Embryonic facial prominence (tissue), 1 donor: ENCODE data around the gene BBIP1.

Source experiments
- DNase-seq: peaks from one replicate; pipeline ENCODE4 v3.0.0-alpha.2; 2016; ENCODE audit errors: extremely low spot score

BBIP1 gene, protein sequence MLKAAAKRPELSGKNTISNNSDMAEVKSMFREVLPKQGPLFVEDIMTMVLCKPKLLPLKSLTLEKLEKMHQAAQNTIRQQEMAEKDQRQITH

DNA sequence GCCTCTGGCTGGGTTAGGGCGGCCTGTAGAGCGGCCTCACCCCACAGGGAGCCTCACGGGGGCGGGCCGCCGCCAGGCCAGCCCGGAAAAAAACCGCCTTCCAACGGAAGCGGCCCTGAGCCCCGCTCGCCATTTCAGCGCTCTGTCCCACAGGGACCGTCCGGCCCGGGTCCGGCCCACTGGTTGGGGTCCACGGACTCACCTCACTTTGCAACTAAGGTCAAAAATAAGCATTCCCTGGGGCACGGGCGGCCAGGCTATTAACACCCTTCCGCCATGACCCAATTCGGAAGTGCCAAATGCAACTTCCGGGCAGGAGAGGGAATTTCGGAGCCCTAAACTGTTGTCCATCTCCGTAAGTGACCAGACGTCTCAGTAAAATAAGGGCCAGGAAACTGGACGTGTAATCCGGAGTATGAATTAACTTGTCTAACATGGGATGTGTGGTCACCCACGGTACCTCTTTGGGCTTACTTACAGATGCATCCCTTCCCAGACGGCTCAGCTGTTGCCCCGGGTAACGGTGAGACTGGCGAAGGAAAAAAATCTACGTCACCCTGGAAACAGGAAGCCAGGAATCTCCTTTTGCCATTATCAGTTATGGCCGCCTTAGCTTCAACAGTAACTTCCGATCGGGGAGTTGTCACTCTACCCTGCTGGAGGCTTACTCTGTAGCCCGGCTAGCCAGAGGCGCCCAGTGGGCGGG, at the start of gene BBIP1:
Gene BBIP1, minus strand, starts transcription at position 538 of the 706 bp plus-strand sequence. CDS start 1,023 bp downstream, outside the sequence.
- peak; percentile 99 for DNase-seq

DNA sequence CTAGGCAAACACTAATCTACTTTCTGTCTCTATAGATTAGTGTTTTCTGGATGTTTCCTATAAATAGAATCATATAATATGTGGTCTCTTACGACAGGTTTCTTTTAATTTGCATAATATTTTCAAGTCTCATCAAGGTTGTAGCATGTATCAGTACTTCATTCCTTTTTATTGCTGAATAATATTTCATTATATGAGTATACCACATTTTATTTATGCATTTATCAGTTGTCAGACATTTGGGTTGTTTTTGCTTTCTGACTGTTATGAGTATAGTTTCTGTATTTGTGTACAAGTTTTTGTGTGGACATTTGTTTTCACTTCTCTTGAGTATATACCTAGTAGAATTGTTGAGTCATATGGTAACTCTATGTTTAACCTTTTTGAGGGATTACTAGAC, 48.7 kb upstream of the BBIP1 start:
- no peak for DNase-seq

DNA sequence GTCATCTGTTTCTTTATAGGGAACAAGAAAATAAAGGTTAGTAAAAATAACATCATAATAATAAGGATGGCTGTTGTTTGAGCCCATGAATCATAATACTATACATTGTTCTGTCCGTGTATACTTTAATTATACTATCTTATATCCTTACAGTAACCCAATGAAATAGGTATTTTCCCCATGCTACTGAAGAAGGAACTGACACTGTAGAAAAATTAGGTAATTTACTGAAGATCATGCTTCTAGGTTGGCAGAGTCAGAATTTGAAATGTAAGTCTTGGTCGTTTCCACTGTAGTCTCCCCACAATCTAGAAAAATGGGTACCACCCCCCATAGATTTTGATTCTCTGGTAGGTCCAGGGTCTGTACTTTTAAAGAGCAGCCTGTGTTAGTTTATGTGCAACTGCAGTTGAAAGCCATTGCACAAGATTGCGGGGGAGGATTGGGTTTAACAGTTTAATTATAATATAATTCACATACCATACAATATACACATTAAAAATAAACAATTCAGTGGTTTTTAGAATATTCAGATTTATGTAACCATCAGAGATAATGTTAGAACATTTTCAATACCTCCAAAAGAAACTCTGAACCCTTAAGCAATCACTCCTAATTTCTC, 48.1 kb upstream of the BBIP1 start:
- DNase-seq = no peak

DNA sequence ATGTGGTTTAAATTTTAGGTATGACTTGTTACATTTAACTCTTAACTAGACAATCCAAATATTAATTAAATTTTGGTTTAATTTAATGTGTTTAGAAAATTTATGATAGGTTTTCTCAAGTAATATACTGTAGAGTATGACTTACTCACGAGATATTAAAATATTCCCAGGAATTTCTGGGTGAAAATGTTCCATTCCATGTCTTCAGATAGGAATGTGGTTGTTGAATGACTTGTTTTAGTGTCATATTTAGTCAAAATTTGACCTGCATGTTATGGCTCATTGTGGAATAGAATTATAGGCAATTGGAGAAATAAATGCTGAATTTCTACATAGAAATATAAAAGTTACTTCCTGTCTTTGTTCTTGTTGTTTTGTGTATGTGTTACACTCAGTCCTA, 47.2 kb upstream of the BBIP1 start:
- DNase-seq = no peak

DNA sequence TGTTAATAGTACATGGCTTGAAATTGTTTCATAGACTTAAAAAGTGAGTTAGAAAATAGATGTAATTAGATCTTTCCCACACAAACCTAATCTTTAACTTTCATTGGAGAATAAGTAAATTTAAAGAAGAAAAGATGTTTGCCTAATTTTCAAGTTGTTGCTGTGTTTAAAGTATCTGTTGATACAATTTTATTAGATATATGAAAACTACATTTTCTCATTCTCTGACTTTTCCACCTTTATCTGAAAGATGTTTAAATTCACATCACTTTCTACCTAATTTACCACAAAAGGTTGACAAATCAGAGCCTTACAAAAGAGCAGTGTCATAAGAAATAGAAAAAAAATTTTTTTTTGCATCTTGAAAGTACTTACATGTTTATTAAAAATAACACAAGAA, 46.2 kb upstream of the BBIP1 start:
- no peak for DNase-seq

DNA sequence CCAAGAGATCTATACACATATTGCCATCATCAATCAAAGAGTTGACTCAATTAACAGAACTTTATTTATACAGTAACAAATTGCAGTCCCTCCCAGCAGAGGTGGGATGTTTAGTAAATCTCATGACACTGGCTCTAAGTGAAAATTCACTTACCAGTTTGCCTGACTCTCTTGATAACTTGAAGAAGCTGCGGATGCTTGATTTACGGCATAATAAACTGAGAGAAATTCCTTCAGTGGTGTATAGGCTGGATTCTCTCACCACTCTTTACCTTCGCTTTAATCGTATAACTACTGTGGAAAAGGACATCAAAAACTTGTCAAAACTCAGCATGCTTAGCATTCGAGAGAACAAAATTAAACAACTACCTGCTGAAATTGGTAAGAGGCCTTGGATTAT, 45.7 kb upstream of the BBIP1 start:
- no peak for DNase-seq

DNA sequence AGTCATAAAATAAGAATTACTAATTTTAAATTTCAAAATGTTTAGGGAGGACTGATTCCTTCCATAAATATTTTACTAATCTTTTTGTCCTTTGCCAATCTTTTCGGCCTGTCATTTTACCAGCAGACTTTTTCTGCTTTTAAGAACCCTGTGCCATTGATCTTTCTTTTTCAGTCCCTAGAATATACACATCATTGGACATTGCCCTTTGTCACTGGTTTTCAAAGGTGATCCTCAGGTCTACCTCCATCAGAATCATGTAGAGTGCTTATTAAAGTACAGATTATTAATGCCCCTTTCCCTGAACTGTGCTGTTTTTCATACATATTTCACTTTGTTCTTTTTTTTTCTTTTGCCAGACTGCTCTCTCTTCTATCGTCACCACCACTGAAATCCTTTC, 44.2 kb upstream of the BBIP1 start:
- DNase-seq = no peak

DNA sequence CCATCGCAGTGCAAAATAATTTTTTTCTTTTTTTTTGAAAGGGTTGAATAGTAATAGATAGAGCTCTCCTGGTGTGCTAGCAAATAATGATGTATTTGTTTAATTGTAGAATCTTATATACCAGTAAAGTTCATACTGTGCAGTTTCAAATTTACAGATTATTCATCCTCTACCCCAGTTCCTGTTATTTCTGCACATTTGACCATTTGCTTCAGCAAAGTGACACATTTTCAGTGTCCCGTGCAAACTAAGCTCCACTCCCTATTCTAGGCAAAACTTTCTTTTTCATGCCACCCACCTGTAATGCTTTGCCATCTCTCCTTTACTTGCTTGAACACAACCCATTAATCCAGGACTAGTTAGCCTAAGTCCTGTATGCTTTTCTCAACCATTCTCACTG, 43.5 kb upstream of the BBIP1 start:
- no peak for DNase-seq

DNA sequence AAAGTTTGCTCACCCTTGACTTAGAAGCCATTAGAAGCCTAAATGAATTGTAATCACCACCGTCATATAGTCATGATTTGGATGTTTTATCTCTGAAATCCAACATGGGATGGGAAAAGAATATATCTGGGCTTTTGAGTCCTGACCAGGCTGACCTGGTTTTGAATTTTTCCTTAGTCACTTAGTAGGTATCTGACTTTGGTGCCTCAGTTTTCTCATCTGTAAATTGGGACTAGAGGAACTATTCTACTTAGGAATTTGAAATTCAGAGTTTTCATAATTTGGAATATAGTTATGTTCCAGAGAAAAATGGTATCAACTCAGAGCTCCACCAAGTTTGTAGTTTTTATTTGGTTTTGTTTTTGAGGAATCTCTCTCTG, 41.3 kb upstream of the BBIP1 start:
- no peak for DNase-seq

DNA sequence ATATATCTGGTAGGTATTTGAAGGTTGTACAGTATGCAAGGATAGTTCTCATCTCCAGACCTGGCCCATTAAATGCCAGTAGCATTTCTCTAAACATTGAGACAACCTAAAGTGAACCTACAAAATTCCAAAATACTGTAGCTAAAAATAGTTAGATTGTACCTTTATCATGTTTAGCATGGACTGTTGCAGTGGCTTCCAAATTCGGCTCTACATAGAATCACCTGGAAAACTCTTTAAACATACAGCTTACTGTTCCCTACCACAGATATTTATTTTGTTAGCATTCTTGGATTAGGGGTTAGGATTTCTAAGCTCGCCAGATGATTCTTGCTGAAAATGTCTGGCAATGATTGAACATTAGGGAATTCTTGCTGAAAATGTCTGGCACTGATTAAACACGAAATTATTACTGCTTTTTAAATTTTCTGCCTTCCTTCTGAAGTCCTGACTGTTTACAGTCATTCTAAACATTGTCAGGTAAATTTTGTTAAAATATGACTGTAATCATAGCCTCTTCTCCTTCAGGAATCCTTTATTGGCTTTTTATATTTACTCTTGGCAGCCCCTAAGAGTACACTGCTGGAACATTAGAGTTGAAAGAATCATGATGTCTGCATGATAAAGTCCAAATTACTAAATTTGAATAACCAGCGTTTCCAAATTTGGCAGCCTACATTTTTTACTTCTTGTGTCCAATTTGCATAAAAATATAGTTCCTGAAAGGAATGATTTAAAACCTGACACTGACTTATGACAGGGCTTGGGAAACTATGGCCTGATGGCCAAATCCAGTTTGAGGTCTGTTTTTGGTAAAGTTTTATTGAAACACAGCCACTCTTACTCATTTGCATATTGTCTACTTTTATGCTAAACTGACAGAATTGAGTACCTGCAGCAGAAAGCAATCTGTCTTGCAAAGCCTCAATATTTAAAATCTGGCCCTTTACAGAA, 40.7 kb upstream of the BBIP1 start:
- DNase-seq = no peak

DNA sequence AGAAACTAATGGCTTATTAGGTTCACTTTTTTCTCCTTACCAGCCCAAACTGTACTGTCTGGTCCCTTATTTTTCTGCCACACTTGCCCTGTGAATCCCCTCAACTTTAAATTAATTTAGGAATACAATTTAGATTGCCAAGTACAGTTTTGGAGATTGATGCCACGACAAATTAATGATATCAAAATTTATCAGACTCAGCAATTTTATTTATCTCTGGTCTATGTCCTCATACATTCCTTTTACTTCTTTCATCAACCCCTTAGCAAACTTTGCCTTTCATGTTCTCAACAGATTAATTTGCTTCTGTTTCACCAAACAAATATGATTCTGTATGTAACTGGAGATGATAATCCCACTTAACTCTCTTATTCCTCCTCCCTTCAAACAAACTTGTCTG, 38.6 kb upstream of the BBIP1 start:
- DNase-seq = no peak

DNA sequence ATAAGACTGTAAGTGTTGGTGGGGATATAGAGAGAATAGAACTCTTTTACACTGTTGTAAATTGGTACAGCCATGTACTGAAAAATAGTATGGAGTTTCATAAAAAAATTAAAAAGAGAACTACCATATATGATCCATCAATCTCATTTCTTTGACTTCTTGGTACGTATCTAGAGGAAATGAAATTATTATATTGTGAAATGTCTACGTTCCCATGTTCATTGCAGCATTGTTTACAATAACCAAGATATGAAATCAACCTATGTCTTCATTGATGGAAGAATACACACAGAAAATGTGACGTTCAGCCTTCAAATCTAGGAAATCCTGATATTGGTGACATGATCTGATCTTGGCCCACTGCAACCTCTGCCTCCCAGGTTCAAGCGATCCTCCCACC, 32.4 kb upstream of the BBIP1 start:
- DNase-seq = no peak

DNA sequence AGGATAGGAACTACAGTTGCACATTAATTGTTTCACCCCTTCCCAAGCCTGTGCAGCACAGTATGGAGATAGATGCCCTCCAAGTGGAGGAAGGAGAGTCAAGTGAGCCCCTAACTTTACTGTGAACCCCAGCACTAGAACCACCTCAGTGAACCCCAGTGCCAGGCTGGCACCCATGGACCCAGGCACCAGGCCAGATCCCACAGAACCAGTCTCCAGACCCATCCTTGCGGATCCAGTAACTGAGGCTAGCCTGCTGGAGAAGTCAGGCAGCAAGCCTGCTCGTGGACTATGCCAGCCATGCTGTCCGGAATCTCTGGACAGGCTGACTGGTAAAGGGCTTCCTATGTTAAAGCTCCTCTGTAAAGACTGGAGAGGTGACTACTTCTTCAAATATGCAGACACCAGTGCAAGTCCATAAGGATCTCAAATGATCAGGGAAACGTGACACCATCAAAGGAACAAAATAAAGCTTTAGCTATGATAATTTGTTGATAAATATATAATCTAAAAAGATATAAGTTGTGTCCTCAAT, 28.1 kb upstream of the BBIP1 start:
- DNase-seq = no peak

DNA sequence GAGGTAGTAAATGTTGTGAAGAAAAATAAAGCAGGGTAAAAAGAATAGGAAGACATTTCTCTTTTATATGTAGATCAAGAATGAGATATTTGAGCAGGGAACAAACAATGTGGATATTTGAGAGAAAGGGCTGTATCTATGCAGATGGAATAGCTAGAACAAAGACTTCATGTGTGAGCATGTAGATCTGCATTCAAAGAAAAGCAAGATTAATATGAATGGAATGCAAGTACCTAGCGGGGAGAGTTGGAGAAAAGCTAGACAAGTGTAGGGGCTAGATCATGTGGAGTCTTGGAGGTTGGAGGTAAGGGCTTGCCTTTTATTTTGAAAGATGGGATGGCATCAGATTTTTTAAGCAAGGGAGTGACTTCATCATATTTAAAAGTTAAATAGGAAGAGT, 27.5 kb upstream of the BBIP1 start:
- DNase-seq = no peak

DNA sequence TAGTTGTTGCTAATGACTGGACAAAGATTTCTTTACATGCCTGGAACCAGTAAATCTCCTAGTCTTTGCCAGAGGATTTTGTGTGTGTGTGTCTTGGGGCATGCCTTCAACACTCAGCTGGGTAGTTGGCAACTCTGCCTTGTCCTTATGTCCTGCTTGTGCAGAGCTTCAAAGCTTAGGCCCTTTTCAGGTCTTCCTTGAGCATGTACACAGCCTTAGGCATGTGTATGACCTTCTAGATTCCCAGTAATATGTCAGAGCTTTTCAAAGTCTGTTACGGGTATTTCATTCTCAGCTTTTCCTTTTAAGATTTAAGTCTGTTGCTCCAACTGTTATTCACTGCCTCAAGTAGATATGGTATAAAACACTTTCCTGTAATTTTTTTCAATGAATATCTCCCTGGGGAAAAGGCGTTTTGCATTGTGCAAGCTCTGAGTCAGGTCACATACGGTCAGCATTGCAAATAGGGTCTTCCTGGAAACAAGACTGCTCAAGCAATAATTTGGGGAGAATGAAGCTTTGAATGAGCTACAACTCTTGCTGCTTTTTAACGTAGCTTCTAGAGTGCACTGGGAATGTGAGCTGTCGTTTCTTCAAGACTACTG, 25.9 kb upstream of the BBIP1 start:
- no peak for DNase-seq

DNA sequence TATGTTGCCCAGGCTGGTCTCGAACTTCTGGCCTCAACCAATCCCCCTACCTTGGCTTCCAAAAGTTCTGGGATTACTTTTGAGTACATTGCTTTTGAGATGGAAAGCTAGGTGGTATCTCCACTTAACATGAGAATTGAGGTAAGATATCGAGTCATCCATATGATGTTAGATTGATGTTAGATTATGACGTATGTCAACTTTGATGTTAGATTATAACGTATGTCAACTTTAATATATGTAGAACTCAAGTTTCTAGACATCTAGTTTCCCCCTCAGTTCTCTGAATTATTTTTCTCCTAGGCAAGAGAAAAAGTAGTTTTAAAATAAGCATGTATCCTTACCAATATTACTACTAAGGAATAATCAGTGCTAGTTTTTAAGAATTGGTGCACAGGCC, 20.4 kb upstream of the BBIP1 start:
- DNase-seq = no peak

DNA sequence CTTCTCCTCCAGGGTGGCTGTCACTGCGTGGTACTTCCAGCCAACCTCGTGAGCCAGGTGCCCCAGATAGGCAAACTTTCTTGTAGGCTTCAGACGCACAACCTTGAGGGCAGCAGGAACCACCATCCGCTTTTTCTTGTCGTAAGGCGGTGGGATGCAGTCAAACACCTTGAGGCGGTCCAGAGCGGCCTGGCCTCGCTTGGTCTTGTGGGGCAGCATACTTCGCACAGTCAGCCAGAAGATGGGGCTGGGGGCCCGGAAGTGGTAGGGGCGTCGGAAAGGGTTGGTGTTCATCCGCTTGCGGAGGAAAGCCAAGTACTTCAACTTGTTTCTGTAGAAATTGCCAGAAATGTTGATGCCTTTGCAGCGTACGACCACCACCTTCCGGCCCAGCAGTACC, 17.8 kb upstream of the BBIP1 start:
- no peak for DNase-seq

DNA sequence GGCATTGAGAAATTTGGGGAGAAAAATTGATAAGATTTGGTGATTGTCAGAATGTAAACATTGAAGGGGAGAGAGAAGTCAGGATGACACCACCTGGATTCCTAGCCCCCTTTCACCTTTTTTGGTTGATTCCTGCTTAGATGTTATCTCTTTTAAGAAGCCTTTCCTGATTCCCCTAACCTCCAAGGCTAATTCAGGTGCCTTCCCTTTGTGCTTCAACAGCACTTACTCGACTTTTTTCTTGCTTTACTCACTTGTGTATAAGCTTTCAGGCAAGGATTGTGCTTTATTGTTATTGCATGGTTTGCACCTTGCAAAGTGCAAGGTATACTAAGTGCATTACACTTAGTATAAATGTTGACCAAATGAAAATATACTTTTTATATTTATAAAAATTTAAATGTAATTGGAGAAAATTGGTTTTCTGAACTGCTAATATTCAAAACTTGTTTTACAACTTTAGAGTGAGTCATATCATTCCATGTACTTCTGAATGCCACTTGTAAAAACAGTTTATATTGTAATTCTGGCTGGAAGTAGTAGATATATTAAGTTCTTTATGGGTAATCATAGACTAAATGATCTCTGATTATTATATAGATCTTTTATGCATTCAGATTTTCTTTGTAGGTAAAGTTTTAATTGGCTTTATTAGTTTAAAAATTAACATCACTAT, 13.7 kb upstream of the BBIP1 start:
- no peak for DNase-seq

DNA sequence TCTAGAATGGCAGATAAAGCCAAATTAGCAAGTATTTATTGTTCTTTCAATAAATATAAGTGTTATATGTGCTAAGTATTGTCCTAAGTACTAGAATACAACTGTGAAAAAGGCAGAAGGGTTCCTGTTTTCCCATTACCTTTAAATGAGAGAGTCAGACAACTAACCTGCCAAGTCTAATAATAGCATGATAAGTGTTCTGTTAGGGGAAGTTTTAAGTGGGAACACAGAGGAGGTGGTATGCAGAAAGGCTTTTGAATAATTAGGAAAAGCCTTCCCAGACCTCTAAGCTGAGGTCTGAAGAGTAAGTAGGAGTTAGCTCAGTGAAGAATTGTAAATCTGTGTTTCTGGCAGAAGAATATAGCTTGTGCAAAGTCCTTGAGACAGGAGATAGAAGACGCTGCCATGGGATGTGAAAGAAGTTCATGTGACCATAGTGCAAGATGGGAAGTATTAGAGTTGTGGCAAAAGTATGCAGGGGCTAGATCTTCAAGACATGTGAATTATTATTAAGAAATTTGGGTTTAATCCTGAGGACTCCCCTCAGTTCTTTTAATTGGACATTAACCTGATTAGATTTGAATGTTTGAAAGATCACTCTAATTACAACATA, 12.9 kb upstream of the BBIP1 start:
- no peak for DNase-seq

DNA sequence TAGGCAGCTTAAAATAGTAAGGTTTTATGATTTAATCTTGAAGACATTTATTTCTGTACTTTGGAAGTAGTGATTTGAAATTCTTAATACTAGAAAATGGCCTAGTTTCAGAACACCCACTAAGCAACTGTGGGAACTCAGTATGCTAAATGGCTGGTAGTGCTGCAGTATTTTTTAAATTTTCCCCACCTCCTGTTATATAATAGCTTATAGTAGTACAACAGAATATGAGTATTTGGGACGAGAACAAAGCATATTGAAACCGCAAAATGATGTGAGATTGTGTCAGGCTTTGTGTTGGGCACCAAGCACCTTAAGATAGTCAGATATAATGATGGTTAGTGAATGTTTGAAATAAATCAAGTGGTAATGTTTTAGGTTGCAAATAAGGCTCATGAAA, 8.5 kb upstream of the BBIP1 start:
- no peak for DNase-seq
